Measurements from ENCODE around the gene ZNF724. TPM values are rescaled to one million over a fixed set of nuclear protein-coding genes. Genes with fewer than 3 reads are reported as not detected.

The ZNF724 gene
- total and polyA plus RNA-seq, 8 donors = 4.3 to 7.8 (median 5.4) TPM

DNA sequence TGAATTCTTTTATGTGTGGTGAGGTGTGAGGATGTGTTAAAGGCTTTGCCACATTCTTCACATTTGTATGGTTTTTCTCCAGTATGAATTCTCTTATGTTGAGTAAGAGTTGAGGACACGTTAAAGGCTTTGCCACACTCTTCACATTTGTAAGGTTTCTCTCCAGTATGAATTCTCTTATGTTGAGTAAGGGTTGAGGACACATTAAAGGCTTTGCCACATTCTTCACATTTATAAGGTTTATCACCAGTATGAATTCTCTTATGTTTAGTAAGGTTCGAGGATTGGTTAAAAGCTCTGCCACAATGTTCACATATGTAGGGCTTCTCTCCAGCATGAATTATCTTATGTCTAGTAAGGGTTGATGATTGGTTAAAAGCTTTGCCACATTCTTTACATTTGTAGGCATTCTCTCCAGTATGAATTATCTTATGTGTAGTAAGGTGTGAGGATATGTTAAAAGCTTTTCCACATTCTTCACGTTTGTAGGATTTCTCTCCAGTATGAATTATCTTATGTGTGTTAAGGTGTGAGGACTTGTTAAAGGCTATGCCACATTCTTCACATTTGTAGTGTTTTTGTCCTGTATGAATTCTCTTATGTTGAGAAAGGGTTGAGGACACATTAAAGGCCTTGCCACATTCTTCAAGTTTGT lies 27.1 kb downstream of the ZNF724 start:
- no peak overlapping the region for H3K27ac ChIP-seq
- TF ChIP-seq, protein P1, sequence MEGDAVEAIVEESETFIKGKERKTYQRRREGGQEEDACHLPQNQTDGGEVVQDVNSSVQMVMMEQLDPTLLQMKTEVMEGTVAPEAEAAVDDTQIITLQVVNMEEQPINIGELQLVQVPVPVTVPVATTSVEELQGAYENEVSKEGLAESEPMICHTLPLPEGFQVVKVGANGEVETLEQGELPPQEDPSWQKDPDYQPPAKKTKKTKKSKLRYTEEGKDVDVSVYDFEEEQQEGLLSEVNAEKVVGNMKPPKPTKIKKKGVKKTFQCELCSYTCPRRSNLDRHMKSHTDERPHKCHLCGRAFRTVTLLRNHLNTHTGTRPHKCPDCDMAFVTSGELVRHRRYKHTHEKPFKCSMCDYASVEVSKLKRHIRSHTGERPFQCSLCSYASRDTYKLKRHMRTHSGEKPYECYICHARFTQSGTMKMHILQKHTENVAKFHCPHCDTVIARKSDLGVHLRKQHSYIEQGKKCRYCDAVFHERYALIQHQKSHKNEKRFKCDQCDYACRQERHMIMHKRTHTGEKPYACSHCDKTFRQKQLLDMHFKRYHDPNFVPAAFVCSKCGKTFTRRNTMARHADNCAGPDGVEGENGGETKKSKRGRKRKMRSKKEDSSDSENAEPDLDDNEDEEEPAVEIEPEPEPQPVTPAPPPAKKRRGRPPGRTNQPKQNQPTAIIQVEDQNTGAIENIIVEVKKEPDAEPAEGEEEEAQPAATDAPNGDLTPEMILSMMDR (IDR thresholded peaks at IDR 0.05) = no peak
- peaks cover 0 to 60% of the 10 kb centered on the region in 2 donors for H3K36me3 ChIP-seq
- H3K4me3 ChIP-seq = no peak overlapping the region
- ATAC-seq (no peak), DNase-seq (no peak)
- H3K27me3 ChIP-seq = no peaks in the 10 kb centered on the region
- H3K9me3 ChIP-seq = peaks cover 18 to 100% of the 10 kb centered on the region in 2 donors
- no peaks in the 10 kb centered on the region for H3K4me1 ChIP-seq
- intact Hi-C loops (cut with DNase I) = no loop called here

DNA sequence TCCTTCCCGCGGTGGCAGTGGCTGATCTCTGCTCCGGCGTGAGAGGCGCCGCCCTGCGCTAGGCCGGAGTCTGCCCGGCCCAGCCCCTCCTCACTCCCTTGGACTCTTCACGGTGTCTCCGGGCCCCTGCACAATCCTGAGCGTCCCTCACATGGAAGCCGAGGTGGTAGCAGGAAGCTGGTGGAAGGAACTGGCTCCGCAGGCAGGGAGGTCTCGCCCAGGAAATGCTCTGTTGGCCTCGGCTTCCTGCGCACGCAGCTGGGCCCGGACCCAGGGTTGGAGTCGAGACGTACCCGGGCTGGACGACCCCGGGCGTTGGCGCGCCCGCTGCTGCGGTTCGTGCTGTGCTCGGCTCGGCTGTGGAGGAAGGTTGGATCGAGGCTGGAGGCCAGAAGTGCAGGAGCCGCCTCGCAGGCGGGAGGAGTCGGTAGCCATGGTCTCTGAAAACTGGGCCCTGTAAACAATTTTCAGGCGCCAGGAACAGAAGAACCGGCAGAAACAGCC lies 46.3 kb downstream of the ZNF724 start:
- Histone ChIP-seq H3K4me1 (no peaks in the 10 kb centered on the region), H3K4me3 (no peak overlapping the region), H3K27me3 (peaks cover 0 to 5% of the 10 kb centered on the region in 2 donors), H3K36me3 (no peaks in the 10 kb centered on the region), H3K9me3 (peaks cover 0 to 70% of the 10 kb centered on the region in 2 donors), H3K27ac (no peak overlapping the region)
- TF ChIP-seq, protein P1 (IDR thresholded peaks at IDR 0.05) = no peak
- no peak for ATAC-seq
- DNase-seq = peak in 3 of 4 donors; percentile 1 to 81 (median 7)
- intact Hi-C loops (cut with DNase I) = no loop called here

DNA sequence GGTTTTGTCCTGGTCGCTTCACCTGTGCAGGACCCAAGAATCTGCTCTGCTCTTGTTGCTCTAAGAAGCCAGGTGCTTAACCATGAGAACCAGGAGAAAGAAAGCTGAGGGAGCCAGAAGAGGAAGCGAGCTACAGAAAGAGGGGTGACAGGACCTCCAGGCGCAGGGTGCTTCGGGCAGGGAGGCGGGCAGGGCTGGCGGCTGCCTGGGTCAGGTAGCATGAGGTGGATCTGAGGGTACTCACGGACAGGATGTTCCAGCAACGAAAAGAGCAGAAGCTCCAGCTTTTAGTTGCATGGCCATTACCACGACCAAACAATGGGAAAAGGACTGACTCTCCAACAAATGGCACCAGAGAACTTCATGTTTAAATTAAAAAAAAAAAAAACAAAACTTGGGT lies 59.9 kb downstream of the ZNF724 start:
- Histone ChIP-seq H3K27me3 (no peaks in the 10 kb centered on the region), H3K4me3 (no peak overlapping the region), H3K27ac (no peak overlapping the region), H3K36me3 (no peaks in the 10 kb centered on the region), H3K9me3 (peaks cover 0 to 68% of the 10 kb centered on the region in 2 donors), H3K4me1 (no peaks in the 10 kb centered on the region)
- ATAC-seq (no peak), DNase-seq (no peak)
- intact Hi-C loops (cut with DNase I) = no loop called here
- TF ChIP-seq, protein P1 (IDR thresholded peaks at IDR 0.05) = no peak

DNA sequence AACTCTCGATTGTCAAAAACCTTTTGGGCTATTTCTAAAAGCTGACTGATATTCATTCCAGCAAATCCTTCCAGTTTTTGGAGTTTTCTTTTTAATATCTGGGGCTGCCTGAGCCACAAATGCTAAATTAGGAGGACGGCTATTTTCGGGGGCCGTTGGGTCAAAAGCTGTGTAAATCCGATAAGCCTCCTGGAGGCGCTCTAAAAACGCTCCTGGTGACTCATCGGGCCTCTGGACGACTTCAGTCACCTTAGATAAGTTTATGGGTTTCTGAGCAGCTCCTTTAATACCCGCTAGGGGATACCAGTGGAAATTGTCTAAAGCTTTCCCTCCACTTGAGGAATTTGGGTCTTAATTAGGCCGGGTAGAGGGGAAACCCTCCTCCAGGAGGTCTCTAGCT lies 66.9 kb downstream of the ZNF724 start:
- Histone ChIP-seq H3K4me3 (no peak overlapping the region), H3K27ac (no peak overlapping the region), H3K36me3 (no peaks in the 10 kb centered on the region), H3K4me1 (no peaks in the 10 kb centered on the region), H3K27me3 (no peaks in the 10 kb centered on the region), H3K9me3 (peaks cover 0 to 55% of the 10 kb centered on the region in 2 donors)
- intact Hi-C loops (cut with DNase I) = no loop called here
- ATAC-seq = no peak
- DNase-seq = no peak
- TF ChIP-seq, protein P1 (IDR thresholded peaks at IDR 0.05) = no peak

Other genes starting within 250 kb of the ZNF724 start
- under 1 TPM; 0.44 to 0.71 TPM for gene ZNF728, start 247.2 kb downstream of the ZNF724 start, total RNA-seq
- gene ZNF728, start 247.2 kb downstream of the ZNF724 start, polyA plus RNA-seq (ENCODE audit: insufficient read length in 6 of 6) = under 1 TPM in 2 of 6 donors, not detected in 4; 0.08 to 0.10 TPM
- gene ZNF730, start 133.4 kb downstream of the ZNF724 start, total RNA-seq = 1 to 10 TPM; 2.8 to 2.9 TPM
- 10 to 100 TPM in 5 of 6 donors, 1 to 10 TPM in 1; 8.9 to 14.0 (median 12.0) TPM for gene ZNF730, start 133.4 kb downstream of the ZNF724 start, polyA plus RNA-seq (ENCODE audit: insufficient read length in 6 of 6)
- gene ZNF91, start 145.1 kb upstream of the ZNF724 start, total RNA-seq = 10 to 100 TPM; 36.8 to 48.4 TPM
- 10 to 100 TPM; 57.1 to 72.1 (median 65.6) TPM for gene ZNF91, start 145.1 kb upstream of the ZNF724 start, polyA plus RNA-seq (ENCODE audit: insufficient read length in 6 of 6)

Measured in left lung (tissue), 10 donors.